ENCODE measurements around the gene DNM3.

Gene DNM3

DNA sequence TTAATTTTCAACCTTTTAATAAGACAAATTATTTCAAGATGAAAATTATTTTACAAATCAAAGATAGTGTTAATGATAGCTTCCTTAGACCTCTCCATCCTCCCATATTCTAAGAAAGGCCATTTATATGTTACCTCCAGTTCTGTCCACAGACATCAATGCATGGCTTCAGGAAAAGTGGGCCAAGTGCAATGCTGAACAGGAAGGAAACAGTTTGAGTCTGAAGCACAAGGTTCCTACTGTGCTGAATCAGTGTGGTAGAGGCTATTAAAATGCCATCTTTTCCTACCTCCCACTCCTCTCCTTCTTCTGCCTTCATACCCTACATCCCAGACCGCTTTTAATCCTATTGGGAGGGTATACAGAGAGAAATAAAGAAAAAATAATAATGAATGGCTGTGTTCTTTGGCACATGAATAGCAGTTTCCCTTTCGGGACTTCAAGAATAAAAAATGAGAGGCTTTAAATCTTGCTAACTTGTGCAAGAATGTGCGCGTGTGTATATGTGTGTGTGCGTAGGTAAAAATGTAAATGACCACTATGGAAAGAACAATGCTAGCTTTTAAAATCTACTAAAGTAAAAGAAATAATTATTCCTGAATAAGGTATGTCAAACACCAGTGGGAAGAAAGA, 516.6 kb downstream of the DNM3 start:
- H3K4me1 ChIP-seq (ENCODE audit: control insufficient read depth, insufficient read depth, low read length), result peaks cover 17% of the 10 kb centered on the region
- ChIA-PET POLR2A (interaction anchor here (0.9 kb wide), 1 partner anchor 15 kb away, joined by 4 read pairs; no protein-coding TSS in a partner anchor), CTCF (interaction anchor here (0.5 to 1.5 kb wide), 4 partner anchors 21 to 267 kb away, joined by 3 to 4 read pairs (median 4); no protein-coding TSS in a partner anchor)
- no peak overlapping the region for H3K4me3 ChIP-seq (ENCODE audit: low read depth, low read length)
- peak overlapping the region; percentile 76 for H3K27ac ChIP-seq (ENCODE audit: extremely low read depth, low read depth, low read length)
- TF ChIP-seq ZNF701 (tag by site-specific recombination; IDR thresholded peaks at IDR 0.05) (no peak), ZIC2 (tag by site-specific recombination; IDR thresholded peaks at IDR 0.05) (peak; percentile 22; the same call in 1 of the 2 replicates), ZNF514 (tag by site-specific recombination; IDR thresholded peaks at IDR 0.05) (no peak), ZFHX2 (tag by site-specific recombination; conservative IDR thresholded peaks at IDR 0.05) (0 out of 2 replicates have a peak, but pooled peaks have one; percentile 42), SCRT1 (tag by site-specific recombination; IDR thresholded peaks at IDR 0.05; ENCODE audit: borderline replicate concordance) (no peak), ZNF19 (tag by site-specific recombination; IDR thresholded peaks at IDR 0.05; ENCODE audit: low read depth) (no peak)
- TF ChIP-seq, protein P1, sequence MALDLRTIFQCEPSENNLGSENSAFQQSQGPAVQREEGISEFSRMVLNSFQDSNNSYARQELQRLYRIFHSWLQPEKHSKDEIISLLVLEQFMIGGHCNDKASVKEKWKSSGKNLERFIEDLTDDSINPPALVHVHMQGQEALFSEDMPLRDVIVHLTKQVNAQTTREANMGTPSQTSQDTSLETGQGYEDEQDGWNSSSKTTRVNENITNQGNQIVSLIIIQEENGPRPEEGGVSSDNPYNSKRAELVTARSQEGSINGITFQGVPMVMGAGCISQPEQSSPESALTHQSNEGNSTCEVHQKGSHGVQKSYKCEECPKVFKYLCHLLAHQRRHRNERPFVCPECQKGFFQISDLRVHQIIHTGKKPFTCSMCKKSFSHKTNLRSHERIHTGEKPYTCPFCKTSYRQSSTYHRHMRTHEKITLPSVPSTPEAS (tag by site-specific recombination; IDR thresholded peaks at IDR 0.05), result no peak
- TF ChIP-seq, protein P2, sequence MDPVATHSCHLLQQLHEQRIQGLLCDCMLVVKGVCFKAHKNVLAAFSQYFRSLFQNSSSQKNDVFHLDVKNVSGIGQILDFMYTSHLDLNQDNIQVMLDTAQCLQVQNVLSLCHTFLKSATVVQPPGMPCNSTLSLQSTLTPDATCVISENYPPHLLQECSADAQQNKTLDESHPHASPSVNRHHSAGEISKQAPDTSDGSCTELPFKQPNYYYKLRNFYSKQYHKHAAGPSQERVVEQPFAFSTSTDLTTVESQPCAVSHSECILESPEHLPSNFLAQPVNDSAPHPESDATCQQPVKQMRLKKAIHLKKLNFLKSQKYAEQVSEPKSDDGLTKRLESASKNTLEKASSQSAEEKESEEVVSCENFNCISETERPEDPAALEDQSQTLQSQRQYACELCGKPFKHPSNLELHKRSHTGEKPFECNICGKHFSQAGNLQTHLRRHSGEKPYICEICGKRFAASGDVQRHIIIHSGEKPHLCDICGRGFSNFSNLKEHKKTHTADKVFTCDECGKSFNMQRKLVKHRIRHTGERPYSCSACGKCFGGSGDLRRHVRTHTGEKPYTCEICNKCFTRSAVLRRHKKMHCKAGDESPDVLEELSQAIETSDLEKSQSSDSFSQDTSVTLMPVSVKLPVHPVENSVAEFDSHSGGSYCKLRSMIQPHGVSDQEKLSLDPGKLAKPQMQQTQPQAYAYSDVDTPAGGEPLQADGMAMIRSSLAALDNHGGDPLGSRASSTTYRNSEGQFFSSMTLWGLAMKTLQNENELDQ (tag by site-specific recombination; IDR thresholded peaks at IDR 0.05; ENCODE audit: low read depth), result no peak
- no peaks in the 10 kb centered on the region for H3K9me3 ChIP-seq (ENCODE audit: control insufficient read depth, insufficient read depth, low read depth, low read length)
- no peaks in the 10 kb centered on the region for H3K36me3 ChIP-seq (ENCODE audit: control insufficient read depth in 2 of 2, insufficient read depth in 1 of 2, low read length in 2 of 2)

DNA sequence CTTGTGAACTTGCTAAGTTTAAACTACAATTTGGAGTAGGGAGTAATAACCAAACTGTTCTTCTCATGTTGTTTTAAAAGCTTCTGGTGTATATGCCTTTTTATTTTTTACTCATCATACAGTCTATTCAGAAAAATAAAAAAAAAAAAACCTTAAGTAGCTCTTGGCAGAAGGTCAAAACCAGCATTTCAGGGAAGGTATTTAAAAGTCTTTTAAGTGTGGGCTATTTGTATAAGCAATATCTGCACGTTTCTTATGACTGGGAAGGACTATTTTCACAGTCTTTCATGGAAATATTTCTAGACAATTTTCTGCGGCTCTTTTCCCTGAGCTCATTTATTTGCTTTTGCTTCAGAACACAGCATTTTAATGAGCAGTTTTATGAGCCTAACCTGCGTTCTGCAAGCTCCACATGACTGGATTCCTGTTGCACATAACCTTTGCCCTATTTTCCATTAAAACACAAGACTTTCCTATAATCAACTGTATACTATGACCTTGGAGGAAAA, 518.2 kb downstream of the DNM3 start:
- no peaks in the 10 kb centered on the region for H3K9me3 ChIP-seq (ENCODE audit: control insufficient read depth, insufficient read depth, low read depth, low read length)
- H3K4me3 ChIP-seq (ENCODE audit: low read depth, low read length), result no peak overlapping the region
- H3K4me1 ChIP-seq (ENCODE audit: control insufficient read depth, insufficient read depth, low read length), result peaks cover 17% of the 10 kb centered on the region
- POLR2A ChIA-PET, result interaction anchor here (0.8 to 1.7 kb wide), 5 partner anchors 16 to 458 kb away, joined by 3 to 6 read pairs (median 4); no protein-coding TSS in a partner anchor
- peak overlapping the region; percentile 76 for H3K27ac ChIP-seq (ENCODE audit: extremely low read depth, low read depth, low read length)
- H3K36me3 ChIP-seq (ENCODE audit: control insufficient read depth in 2 of 2, insufficient read depth in 1 of 2, low read length in 2 of 2), result no peaks in the 10 kb centered on the region
- CTCF ChIA-PET, result interaction anchor here (0.6 to 1.5 kb wide), 4 partner anchors 83 to 815 kb away, joined by 3 read pairs; no protein-coding TSS in a partner anchor
- TF ChIP-seq, protein P3, sequence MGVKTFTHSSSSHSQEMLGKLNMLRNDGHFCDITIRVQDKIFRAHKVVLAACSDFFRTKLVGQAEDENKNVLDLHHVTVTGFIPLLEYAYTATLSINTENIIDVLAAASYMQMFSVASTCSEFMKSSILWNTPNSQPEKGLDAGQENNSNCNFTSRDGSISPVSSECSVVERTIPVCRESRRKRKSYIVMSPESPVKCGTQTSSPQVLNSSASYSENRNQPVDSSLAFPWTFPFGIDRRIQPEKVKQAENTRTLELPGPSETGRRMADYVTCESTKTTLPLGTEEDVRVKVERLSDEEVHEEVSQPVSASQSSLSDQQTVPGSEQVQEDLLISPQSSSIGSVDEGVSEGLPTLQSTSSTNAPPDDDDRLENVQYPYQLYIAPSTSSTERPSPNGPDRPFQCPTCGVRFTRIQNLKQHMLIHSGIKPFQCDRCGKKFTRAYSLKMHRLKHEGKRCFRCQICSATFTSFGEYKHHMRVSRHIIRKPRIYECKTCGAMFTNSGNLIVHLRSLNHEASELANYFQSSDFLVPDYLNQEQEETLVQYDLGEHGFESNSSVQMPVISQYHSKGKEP (tag by site-specific recombination; IDR thresholded peaks at IDR 0.05), result peak; percentile 99
- TF ChIP-seq HOXD13 (CRISPR knock-in tag; IDR thresholded peaks at IDR 0.05; ENCODE audit: borderline replicate concordance), result peak; percentile 90
- TF ChIP-seq, protein P4, sequence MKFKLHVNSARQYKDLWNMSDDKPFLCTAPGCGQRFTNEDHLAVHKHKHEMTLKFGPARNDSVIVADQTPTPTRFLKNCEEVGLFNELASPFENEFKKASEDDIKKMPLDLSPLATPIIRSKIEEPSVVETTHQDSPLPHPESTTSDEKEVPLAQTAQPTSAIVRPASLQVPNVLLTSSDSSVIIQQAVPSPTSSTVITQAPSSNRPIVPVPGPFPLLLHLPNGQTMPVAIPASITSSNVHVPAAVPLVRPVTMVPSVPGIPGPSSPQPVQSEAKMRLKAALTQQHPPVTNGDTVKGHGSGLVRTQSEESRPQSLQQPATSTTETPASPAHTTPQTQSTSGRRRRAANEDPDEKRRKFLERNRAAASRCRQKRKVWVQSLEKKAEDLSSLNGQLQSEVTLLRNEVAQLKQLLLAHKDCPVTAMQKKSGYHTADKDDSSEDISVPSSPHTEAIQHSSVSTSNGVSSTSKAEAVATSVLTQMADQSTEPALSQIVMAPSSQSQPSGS (tag by site-specific recombination; IDR thresholded peaks at IDR 0.05; ENCODE audit: low read depth), result peak; percentile 57
- TF ChIP-seq FEZF1 (tag by site-specific recombination; IDR thresholded peaks at IDR 0.05), result peak; percentile 96
- TF ChIP-seq OSR2 (tag by site-specific recombination; IDR thresholded peaks at IDR 0.05), result peak; percentile 77
- TF ChIP-seq ZNF792 (tag by site-specific recombination; IDR thresholded peaks at IDR 0.05), result peak; percentile 98
- no peak for TF ChIP-seq ZNF214 (tag by site-specific recombination; IDR thresholded peaks at IDR 0.05; ENCODE audit: borderline replicate concordance)
- peak; percentile 94 for TF ChIP-seq SCRT1 (tag by site-specific recombination; IDR thresholded peaks at IDR 0.05; ENCODE audit: borderline replicate concordance)
- peak; percentile 47; the same call in 1 of the 2 replicates for TF ChIP-seq GLI2 (tag by site-specific recombination; IDR thresholded peaks at IDR 0.05; ENCODE audit: borderline replicate concordance, low read depth)
- TF ChIP-seq ZNF366 (tag by site-specific recombination; conservative IDR thresholded peaks at IDR 0.05), result peak; percentile 52; the same call in 1 of the 2 replicates
- no peak for TF ChIP-seq KLF7 (tag by site-specific recombination; IDR thresholded peaks at IDR 0.05; ENCODE audit: borderline replicate concordance)
- peak; percentile 83 for TF ChIP-seq BCL11A (tag by site-specific recombination; IDR thresholded peaks at IDR 0.05; ENCODE audit: low read depth)
- TF ChIP-seq, protein P5, sequence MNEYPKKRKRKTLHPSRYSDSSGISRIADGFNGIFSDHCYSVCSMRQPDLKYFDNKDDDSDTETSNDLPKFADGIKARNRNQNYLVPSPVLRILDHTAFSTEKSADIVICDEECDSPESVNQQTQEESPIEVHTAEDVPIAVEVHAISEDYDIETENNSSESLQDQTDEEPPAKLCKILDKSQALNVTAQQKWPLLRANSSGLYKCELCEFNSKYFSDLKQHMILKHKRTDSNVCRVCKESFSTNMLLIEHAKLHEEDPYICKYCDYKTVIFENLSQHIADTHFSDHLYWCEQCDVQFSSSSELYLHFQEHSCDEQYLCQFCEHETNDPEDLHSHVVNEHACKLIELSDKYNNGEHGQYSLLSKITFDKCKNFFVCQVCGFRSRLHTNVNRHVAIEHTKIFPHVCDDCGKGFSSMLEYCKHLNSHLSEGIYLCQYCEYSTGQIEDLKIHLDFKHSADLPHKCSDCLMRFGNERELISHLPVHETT (tag by site-specific recombination; IDR thresholded peaks at IDR 0.05), result peak; percentile 61; the same call in 1 of the 2 replicates
- TF ChIP-seq, protein P6, sequence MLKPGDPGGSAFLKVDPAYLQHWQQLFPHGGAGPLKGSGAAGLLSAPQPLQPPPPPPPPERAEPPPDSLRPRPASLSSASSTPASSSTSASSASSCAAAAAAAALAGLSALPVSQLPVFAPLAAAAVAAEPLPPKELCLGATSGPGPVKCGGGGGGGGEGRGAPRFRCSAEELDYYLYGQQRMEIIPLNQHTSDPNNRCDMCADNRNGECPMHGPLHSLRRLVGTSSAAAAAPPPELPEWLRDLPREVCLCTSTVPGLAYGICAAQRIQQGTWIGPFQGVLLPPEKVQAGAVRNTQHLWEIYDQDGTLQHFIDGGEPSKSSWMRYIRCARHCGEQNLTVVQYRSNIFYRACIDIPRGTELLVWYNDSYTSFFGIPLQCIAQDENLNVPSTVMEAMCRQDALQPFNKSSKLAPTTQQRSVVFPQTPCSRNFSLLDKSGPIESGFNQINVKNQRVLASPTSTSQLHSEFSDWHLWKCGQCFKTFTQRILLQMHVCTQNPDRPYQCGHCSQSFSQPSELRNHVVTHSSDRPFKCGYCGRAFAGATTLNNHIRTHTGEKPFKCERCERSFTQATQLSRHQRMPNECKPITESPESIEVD (tag by site-specific recombination; IDR thresholded peaks at IDR 0.05), result peak; percentile 99
- TF ChIP-seq ZNF175 (tag by site-specific recombination; IDR thresholded peaks at IDR 0.05), result no peak
- TF ChIP-seq ZNF600 (tag by site-specific recombination; IDR thresholded peaks at IDR 0.05), result peak; percentile 83
